ENCODE data around the gene RPL32.
A peak's percentile ranks its signal among the peaks of the same experiment; 100 is the strongest.
"Not testable (repeated sequence)": the region's sequence is repeated elsewhere in the genome, so short reads cannot be mapped to it uniquely, and the experiment has no call there.

The RPL32 gene

GRCh38 chr3:12868039-12869034, 27.0 kb upstream of the RPL32 start:
- DNase-seq (ENCODE audit: low read depth): peak; percentile 37

- DNase-seq (ENCODE audit: low read depth): no peak
Measured at GRCh38 chr3:12866836-12867235, 25.5 kb upstream of the RPL32 start.

- DNase-seq (ENCODE audit: low read depth): no peak
Measured at GRCh38 chr3:12865271-12865670, 23.9 kb upstream of the RPL32 start.

GRCh38 chr3:12862387-12862786, 21.0 kb upstream of the RPL32 start:
- no peak for DNase-seq (ENCODE audit: low read depth)

- no peak for DNase-seq (ENCODE audit: low read depth)
Measured at GRCh38 chr3:12861611-12862010, 20.2 kb upstream of the RPL32 start.

- DNase-seq (ENCODE audit: low read depth): no peak
Measured at GRCh38 chr3:12859840-12860239, 18.5 kb upstream of the RPL32 start.

- no peak for DNase-seq (ENCODE audit: low read depth)
Measured at GRCh38 chr3:12856626-12857025, 15.3 kb upstream of the RPL32 start.

GRCh38 chr3:12854565-12854964, 13.2 kb upstream of the RPL32 start:
- DNase-seq (ENCODE audit: low read depth): no peak

GRCh38 chr3:12853847-12854246, 12.5 kb upstream of the RPL32 start:
- not testable (repeated sequence) for DNase-seq (ENCODE audit: low read depth)

GRCh38 chr3:12852201-12852600, 10.8 kb upstream of the RPL32 start:
- DNase-seq (ENCODE audit: low read depth): no peak

GRCh38 chr3:12845811-12846210, 4.4 kb upstream of the RPL32 start:
- no peak for DNase-seq (ENCODE audit: low read depth)

- DNase-seq (ENCODE audit: low read depth): no peak
Measured at GRCh38 chr3:12842469-12842868, 1.1 kb upstream of the RPL32 start.

- no peak for DNase-seq (ENCODE audit: low read depth)
Measured at GRCh38 chr3:12841970-12842328, 584 bp upstream of the RPL32 start.

- peak; percentile 23 for DNase-seq (ENCODE audit: low read depth)
Measured at GRCh38 chr3:12840591-12841148, 695 bp downstream of the RPL32 start.

- DNase-seq (ENCODE audit: low read depth): not testable (repeated sequence)
Measured at GRCh38 chr3:12840148-12840547, 1.2 kb downstream of the RPL32 start.

GRCh38 chr3:12839156-12839946, 2.0 kb downstream of the RPL32 start:
- no peak for DNase-seq (ENCODE audit: low read depth)

GRCh38 chr3:12838179-12838965, 3.0 kb downstream of the RPL32 start:
- no peak for DNase-seq (ENCODE audit: low read depth)

- DNase-seq (ENCODE audit: low read depth): no peak
Measured at GRCh38 chr3:12837295-12837986, 3.9 kb downstream of the RPL32 start.

- DNase-seq (ENCODE audit: low read depth): no peak
Measured at GRCh38 chr3:12835052-12835665, 6.2 kb downstream of the RPL32 start.

GRCh38 chr3:12833222-12834161, 7.9 kb downstream of the RPL32 start:
- no peak for DNase-seq (ENCODE audit: low read depth)

Measured in activated T-helper 9 cell treated with anti-CD3 and anti-CD28 coated beads, Interleukin-2, amount 50 U/mL, for 16 hours (primary cell).